GM21723 (cell line): ENCODE measurements around the gene AMOT.
"Not testable (repeated sequence)": the region's sequence is repeated elsewhere in the genome, so short reads cannot be mapped to it uniquely, and the experiment has no call there.

Experiments
- ATAC-seq: cut with Tn5 transposase; IDR thresholded peaks from one replicate; pipeline ENCODE4 v1.9.1; 2021; ENCODE audit warnings: mild to moderate bottlenecking, moderate library complexity; ENCODE audit not compliant: unreplicated experiment

AMOT gene, protein sequence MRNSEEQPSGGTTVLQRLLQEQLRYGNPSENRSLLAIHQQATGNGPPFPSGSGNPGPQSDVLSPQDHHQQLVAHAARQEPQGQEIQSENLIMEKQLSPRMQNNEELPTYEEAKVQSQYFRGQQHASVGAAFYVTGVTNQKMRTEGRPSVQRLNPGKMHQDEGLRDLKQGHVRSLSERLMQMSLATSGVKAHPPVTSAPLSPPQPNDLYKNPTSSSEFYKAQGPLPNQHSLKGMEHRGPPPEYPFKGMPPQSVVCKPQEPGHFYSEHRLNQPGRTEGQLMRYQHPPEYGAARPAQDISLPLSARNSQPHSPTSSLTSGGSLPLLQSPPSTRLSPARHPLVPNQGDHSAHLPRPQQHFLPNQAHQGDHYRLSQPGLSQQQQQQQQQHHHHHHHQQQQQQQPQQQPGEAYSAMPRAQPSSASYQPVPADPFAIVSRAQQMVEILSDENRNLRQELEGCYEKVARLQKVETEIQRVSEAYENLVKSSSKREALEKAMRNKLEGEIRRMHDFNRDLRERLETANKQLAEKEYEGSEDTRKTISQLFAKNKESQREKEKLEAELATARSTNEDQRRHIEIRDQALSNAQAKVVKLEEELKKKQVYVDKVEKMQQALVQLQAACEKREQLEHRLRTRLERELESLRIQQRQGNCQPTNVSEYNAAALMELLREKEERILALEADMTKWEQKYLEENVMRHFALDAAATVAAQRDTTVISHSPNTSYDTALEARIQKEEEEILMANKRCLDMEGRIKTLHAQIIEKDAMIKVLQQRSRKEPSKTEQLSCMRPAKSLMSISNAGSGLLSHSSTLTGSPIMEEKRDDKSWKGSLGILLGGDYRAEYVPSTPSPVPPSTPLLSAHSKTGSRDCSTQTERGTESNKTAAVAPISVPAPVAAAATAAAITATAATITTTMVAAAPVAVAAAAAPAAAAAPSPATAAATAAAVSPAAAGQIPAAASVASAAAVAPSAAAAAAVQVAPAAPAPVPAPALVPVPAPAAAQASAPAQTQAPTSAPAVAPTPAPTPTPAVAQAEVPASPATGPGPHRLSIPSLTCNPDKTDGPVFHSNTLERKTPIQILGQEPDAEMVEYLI

DNA sequence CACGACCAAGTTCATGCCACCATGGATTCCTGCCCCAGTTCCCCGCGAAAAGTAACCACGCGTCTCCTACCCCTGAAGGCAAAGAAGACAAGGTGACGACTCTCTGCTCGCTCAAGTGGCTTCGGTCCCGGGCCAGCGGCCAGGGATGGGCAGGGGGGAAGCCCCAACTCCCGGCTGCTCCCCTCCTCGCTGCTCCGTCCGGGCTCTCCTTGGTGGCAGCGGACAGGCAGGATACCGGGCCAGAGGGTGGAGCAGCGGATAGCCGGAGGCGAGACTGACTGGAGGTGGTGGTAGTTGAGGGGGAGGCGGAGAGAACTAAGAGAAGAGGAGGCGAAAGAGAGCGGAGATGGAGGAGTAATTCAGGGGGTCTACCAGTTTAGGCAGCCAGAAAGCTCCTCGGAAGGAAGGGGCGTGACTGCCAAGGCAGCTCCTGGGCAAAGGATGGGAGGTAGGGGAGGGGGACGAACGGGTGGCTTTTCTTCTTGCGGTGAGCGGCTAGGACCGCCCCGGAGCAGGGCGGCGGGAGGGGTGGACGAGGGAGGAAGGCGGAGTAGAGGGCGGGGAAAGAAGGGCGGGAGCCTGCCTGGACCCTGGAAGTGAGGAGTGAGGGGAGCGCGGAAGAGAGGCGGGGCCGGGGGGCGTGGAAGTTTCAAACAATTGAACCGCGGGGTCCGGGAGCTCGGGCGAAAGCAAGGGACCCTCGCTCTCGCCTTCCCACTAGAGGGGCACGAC, at the start of gene AMOT:
Gene AMOT (minus strand): TSS at position 450 of the 732 bp plus-strand sequence. CDS start 17,705 bp downstream, outside the sequence.
- ATAC-seq, result peak; percentile 73

DNA sequence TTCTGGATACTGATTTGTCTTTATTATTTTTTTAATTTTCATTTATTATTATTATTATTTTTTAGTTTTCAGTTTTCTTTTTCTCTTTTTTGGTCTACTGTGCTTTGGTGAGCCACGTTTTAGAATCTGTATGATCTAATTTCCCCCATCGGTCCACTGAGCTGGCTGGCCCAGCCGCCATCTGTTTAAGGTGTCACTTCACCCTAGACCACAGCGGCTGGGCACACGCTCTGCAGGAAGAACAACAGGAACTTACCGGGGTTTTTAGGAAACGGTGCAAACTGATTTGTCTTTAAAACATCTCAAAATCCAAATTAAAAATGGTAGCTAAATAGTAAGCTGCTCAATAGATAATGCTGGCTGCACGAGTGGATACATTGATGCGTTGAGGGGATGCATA, 48.8 kb upstream of the AMOT start:
- no peak for ATAC-seq

GRCh38 chrX:112888916-112889315, 48.3 kb upstream of the AMOT start:
- ATAC-seq, result no peak

- ATAC-seq, result no peak
Measured at GRCh38 chrX:112877771-112878173, 37.1 kb upstream of the AMOT start.

GRCh38 chrX:112874614-112875013, 34.0 kb upstream of the AMOT start:
- no peak for ATAC-seq

DNA sequence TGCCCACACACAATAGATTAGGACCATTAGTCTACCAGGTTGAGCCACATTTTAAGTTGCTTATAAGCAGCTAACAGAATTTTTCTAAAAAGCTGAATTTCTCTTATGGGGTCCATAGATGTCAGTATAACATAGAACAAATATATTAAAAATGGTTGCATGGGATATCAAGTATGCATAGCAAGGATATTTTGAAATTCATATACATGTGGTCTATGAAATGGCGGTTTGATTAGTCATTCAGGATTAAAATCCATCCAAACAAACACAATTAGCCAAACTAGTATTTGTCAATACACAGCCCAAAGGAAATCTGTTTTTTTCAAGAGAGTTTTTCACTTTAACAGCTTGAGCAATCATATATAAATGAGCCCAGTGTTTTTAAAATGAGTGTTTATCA, 33.5 kb upstream of the AMOT start:
- ATAC-seq, result no peak

DNA sequence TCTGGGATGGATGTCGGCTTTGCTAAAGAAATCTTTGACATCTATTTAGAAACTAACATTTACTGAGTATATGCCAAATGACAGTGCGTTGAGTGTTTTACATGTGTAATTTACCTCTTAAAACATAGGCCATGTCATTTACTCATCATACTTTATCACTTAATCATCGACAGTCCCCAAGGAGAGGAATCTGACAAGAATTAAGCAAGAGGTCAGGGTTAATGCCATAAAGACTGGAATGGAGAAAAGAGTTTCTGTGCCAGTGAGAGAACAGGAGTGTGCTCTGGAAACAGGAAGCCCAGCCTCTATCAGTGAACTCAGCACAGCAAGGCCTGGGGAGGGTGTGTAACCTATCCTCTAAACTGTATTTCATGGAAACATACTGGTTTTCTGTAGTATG, 28.0 kb upstream of the AMOT start:
- no peak for ATAC-seq

DNA sequence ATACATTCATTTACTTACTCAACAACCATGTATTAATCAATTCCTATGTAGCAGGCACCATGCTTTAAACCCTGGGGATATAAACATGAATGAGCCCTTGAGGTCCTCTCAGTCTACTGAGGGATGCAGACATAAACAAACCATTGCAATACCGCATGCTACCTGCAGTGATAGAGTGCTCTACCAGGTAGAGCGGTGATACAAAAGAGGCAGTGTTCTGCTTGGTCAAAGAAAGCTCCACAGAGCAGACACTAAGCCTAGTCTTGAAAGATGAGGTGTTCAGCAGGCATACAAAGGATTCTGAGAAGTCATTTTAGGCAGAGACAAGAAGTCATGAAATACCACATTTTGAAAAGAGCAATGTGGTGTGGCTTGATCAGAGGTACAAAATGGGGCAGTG, 26.9 kb upstream of the AMOT start:
- ATAC-seq, result no peak

- ATAC-seq, result no peak
Measured at GRCh38 chrX:112866175-112866574, 25.5 kb upstream of the AMOT start.

DNA sequence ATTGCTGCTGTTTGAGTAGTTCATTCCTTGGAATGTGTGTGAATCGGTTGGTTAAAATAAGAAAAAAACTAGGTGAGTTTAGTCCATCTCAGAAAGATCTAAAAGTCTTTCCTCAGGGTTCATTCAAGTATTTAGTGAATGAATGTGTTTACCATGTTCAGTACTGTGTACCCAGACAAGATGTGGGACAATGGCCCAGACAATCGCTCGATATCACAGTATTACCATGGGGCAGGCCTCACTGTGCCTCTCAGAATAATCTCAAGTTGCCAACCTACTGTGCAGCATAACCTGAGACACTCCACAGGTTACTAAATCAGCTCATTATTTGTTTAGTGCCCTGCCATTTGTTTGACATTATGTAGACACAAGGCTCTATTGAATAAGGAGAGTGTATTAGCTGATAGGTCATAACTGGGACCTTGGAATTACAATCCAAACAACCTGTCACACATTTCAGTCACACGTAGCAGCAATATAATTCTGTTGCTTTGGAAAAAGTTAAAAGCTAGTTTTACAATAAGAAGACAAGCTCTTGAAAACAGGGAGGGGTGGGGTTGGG, 24.9 kb upstream of the AMOT start:
- ATAC-seq, result no peak

GRCh38 chrX:112863850-112864249, 23.2 kb upstream of the AMOT start:
- no peak for ATAC-seq

- ATAC-seq, result peak; percentile 95
Measured at GRCh38 chrX:112857478-112857878, 16.8 kb upstream of the AMOT start.

- not testable (repeated sequence) for ATAC-seq
Measured at GRCh38 chrX:112854901-112855300, 14.3 kb upstream of the AMOT start.

GRCh38 chrX:112852851-112853250, 12.2 kb upstream of the AMOT start:
- no peak for ATAC-seq

DNA sequence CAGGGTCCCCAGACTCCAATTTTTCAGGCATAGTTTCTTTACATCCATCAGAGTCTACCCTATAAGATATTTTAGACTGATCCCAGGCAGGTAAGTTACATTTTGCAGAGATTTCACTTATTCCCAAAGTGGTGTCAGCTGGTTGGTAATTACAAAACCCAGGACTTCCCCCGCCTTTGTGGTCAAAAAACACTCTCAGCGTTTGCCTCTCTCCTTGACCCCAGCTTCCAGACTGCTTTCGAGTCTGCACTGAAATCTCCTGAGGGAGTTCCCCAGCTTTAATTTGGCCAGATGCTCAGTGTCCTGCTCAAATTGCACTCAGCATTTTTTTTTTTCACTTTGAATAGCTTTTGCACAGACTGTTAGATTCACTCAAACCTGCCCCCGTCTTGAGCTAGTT, 11.2 kb upstream of the AMOT start:
- ATAC-seq, result peak; percentile 73

GRCh38 chrX:112851161-112851779, 10.6 kb upstream of the AMOT start:
- ATAC-seq, result peak; percentile 85

DNA sequence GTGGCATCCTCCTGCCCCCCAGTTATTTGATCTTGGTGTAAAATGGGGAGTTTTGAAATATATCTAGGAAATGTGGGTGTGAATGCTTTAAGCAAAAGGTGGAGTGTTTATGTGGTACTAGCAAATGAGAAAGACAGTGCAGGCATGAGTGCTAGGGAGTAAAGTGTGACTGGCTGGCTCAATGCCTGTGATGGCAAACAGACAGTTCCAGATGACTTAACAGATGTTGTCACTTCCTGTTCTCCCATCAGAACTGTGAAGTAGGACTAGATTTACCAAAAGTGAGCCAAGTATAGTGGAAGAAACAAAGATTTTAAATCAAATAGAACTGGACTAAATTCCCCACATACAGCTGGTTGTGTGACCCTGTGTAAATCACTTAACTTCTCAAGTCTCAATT, 8.4 kb upstream of the AMOT start:
- no peak for ATAC-seq

GRCh38 chrX:112846782-112847181, 6.2 kb upstream of the AMOT start:
- ATAC-seq, result no peak

- ATAC-seq, result no peak
Measured at GRCh38 chrX:112846187-112846586, 5.6 kb upstream of the AMOT start.

GRCh38 chrX:112844250-112844649, 3.6 kb upstream of the AMOT start:
- no peak for ATAC-seq
